ENCODE data around the gene GPATCH4.
"Not testable (repeated sequence)": the region's sequence is repeated elsewhere in the genome, so short reads cannot be mapped to it uniquely, and the experiment has no call there.

The GPATCH4 gene

GRCh38 chr1:156640842-156641706, 39.8 kb upstream of the GPATCH4 start:
- H3K4me3 ChIP-seq (ENCODE audit: low read depth, low read length): no peak overlapping the region
- TF ChIP-seq CTCF (IDR thresholded peaks at IDR 0.05; ENCODE audit: low read depth, low read length, missing control alignments): no peak
- no peak for DNase-seq (ENCODE audit: low read depth)

GRCh38 chr1:156639601-156640101, 38.4 kb upstream of the GPATCH4 start:
- TF ChIP-seq CTCF (IDR thresholded peaks at IDR 0.05; ENCODE audit: low read depth, low read length, missing control alignments): no peak
- H3K4me3 ChIP-seq (ENCODE audit: low read depth, low read length): no peak overlapping the region
- DNase-seq (ENCODE audit: low read depth): no peak

GRCh38 chr1:156638189-156638985, 37.1 kb upstream of the GPATCH4 start:
- no peak overlapping the region for H3K4me3 ChIP-seq (ENCODE audit: low read depth, low read length)
- no peak for TF ChIP-seq CTCF (IDR thresholded peaks at IDR 0.05; ENCODE audit: low read depth, low read length, missing control alignments)

GRCh38 chr1:156632355-156632754, 31.1 kb upstream of the GPATCH4 start:
- H3K4me3 ChIP-seq (ENCODE audit: low read depth, low read length): no peak overlapping the region
- no peak for DNase-seq (ENCODE audit: low read depth)

More at GRCh38 chr1:156638189-156638985, 37.1 kb upstream of the GPATCH4 start:
- no peak for DNase-seq (ENCODE audit: low read depth)

GRCh38 chr1:156631152-156631551, 29.9 kb upstream of the GPATCH4 start:
- H3K4me3 ChIP-seq (ENCODE audit: low read depth, low read length); DNase-seq (ENCODE audit: low read depth): not testable (repeated sequence)

More at GRCh38 chr1:156632355-156632754, 31.1 kb upstream of the GPATCH4 start:
- no peak for TF ChIP-seq CTCF (IDR thresholded peaks at IDR 0.05; ENCODE audit: low read depth, low read length, missing control alignments)

GRCh38 chr1:156629823-156630449, 28.7 kb upstream of the GPATCH4 start:
- H3K4me3 ChIP-seq (ENCODE audit: low read depth, low read length): no peak overlapping the region
- no peak for TF ChIP-seq CTCF (IDR thresholded peaks at IDR 0.05; ENCODE audit: low read depth, low read length, missing control alignments)
- DNase-seq (ENCODE audit: low read depth): no peak
